Right atrium auricular region (tissue), 2 donors: Measurements from ENCODE around the gene MLLT1. TPM values are rescaled to one million over a fixed set of nuclear protein-coding genes. Genes with fewer than 3 reads are reported as not detected.

Experiments used
- DNase-seq: peaks from one replicate; pipeline ENCODE4 v3.0.0-alpha.2; 2019; ENCODE audit warnings: low spot score
- H3K27ac ChIP-seq, 2 donors: fragments of 200-600 bp; sonication (generic); 1 replicate in 1 of 2; 2 replicates in 1 of 2; pipeline ENCODE4 v1.5.1; 2016 to 2019
- H3K27me3 ChIP-seq, 2 donors: fragments of 200-600 bp; sonication (generic); one replicate each; pipeline versions ENCODE4 v1.5.1 to v1.6.0; 2017 to 2019
- H3K36me3 ChIP-seq: fragments of 200-600 bp; sonication (generic); one replicate; pipeline ENCODE4 v1.5.1; 2016
- H3K4me1 ChIP-seq, 2 donors: fragments of 200-600 bp; sonication (generic); one replicate each; pipeline versions ENCODE4 v1.5.1 to v1.6.0; 2017 to 2019
- H3K4me3 ChIP-seq, 2 donors: fragments of 200-600 bp; sonication (generic); 1 replicate in 1 of 2; 2 replicates in 1 of 2; pipeline ENCODE4 v1.5.1; 2017 to 2019; ENCODE audit warnings: mild to moderate bottlenecking in 1 of 2, moderate library complexity in 1 of 2
- H3K9me3 ChIP-seq, 2 donors: fragments of 200-600 bp; sonication (generic); one replicate each; pipeline ENCODE4 v1.5.1; 2019
- total RNA-seq, 2 donors: library from RNA; depleted of rRNA; stranded (reverse); fragments of >200 nt; gene quantifications; one replicate each; pipeline ENCODE4 v1.1.0, GENCODE V29; 2016
- TF ChIP-seq, protein P1 (sequence below), 2 donors: fragments of 200-600 bp; sonication (generic); IDR thresholded peaks; one replicate each; pipeline ENCODE4 v1.5.1; 2019; ENCODE audit warnings: antibody characterized with exemption in 2 of 2

The MLLT1 gene
- total RNA-seq, 2 donors from 2014 or later: 21.2 to 36.9 TPM

DNA sequence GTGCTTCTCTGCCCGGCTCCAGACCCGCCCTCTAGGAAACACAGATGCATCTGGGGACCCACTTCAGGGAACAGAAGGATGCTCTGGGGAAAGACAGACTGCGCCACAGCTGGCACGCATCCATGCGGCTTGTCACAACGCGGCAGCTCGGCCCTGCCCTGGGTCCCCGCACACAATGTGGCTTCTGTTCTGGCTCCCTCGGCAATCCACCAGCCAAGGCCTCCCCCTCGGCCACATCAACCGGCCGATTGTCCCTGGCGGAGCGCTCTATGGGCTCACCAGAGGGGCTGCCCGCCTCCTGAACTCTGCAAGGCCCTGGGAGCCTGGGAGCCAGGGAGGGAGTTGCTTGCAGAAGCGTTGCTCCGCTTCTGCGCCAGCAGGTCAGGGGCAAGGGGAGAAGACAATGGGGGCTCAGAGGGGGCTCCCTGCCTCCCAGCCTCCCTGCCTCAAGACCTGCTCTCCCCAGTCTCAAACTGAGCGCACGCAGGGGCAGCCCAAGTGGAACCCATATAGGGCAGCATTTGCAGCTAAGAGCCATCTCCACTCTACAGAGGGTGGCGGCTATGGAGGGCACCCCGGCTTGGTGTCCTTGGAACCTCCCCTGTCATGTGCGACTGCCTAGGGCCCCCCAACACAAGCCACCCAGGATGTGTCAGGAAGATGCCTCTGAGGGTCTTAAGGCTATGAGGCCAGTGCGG lies 37.9 kb downstream of the MLLT1 start:
- TF ChIP-seq, protein P1, sequence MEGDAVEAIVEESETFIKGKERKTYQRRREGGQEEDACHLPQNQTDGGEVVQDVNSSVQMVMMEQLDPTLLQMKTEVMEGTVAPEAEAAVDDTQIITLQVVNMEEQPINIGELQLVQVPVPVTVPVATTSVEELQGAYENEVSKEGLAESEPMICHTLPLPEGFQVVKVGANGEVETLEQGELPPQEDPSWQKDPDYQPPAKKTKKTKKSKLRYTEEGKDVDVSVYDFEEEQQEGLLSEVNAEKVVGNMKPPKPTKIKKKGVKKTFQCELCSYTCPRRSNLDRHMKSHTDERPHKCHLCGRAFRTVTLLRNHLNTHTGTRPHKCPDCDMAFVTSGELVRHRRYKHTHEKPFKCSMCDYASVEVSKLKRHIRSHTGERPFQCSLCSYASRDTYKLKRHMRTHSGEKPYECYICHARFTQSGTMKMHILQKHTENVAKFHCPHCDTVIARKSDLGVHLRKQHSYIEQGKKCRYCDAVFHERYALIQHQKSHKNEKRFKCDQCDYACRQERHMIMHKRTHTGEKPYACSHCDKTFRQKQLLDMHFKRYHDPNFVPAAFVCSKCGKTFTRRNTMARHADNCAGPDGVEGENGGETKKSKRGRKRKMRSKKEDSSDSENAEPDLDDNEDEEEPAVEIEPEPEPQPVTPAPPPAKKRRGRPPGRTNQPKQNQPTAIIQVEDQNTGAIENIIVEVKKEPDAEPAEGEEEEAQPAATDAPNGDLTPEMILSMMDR (IDR thresholded peaks at IDR 0.05): no peak
- no peak for DNase-seq
- Histone ChIP-seq H3K27me3 (no peaks in the 10 kb centered on the region), H3K9me3 (no peaks in the 10 kb centered on the region), H3K4me1 (peaks cover 0 to 68% of the 10 kb centered on the region in 2 donors), H3K36me3 (no peaks in the 10 kb centered on the region), H3K27ac (no peak overlapping the region), H3K4me3 (no peak overlapping the region)

DNA sequence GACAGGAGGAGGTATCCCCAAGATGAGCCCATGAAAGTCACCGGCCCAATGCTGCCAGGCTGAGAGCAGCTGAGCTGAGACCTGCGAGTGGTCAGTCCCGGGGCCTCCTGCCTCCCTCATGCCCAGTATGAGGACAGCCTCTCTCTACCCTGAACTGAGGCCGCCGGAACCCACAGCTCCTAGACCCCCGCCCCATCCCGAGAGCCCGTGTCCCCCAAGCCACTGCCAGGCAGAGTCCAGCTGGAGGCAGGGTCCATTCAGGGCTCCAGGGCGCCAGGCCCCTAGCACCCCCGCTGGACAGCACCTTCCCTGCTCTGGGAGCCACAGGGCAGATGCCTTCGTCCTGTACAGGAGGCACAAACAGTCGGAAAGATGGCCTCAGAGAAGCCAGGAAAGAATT lies 38.7 kb downstream of the MLLT1 start:
- Histone ChIP-seq H3K27ac (no peak overlapping the region), H3K36me3 (no peaks in the 10 kb centered on the region), H3K4me1 (peaks cover 0 to 76% of the 10 kb centered on the region in 2 donors), H3K9me3 (no peaks in the 10 kb centered on the region), H3K27me3 (no peaks in the 10 kb centered on the region), H3K4me3 (no peak overlapping the region)
- DNase-seq: no peak
- TF ChIP-seq, protein P1 (IDR thresholded peaks at IDR 0.05): no peak

DNA sequence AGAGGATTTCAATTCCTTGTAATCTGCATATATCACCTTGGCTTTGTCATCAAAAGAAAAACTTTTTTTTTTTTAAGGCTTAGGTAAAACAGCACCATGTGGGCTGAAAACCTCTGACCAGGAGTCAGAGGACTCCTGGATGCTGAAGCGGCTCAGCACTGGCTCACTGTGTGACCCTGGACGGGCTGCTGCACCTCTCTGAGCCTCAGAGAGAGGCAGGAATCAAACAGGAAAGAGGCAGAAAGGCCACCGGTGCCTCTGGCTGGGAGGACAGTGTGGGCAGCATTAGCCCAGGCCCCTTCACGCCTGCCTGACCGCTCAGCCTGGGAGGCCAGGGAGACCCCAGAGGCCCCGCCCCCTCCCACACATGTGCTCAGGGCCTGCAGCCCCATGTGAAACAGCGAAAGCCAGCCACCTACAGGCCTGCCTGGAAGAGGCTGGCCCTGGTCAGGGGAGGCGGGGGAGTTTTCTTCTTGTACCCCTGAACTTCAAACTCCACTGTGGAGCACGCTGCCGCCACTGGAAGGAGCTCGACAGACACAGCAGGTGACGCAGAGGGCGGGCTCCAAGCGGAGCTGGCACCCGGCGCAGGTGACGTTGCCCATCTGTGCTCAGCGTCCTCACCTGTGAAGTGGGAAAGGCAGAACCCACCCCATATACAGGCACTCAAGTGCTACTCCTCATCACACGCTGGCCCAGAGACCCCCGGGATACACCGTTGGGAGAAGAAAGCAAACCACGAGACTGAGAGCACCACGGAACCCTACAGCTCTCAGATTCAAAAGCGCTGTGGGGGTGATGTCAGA lies 39.7 kb downstream of the MLLT1 start:
- Histone ChIP-seq H3K9me3 (no peaks in the 10 kb centered on the region), H3K27ac (peak overlapping the region; percentile 79 to 82), H3K27me3 (no peaks in the 10 kb centered on the region), H3K4me1 (peaks cover 0 to 85% of the 10 kb centered on the region in 2 donors), H3K4me3 (no peak overlapping the region), H3K36me3 (no peaks in the 10 kb centered on the region)
- TF ChIP-seq, protein P1 (IDR thresholded peaks at IDR 0.05): no peak
- no peak for DNase-seq

DNA sequence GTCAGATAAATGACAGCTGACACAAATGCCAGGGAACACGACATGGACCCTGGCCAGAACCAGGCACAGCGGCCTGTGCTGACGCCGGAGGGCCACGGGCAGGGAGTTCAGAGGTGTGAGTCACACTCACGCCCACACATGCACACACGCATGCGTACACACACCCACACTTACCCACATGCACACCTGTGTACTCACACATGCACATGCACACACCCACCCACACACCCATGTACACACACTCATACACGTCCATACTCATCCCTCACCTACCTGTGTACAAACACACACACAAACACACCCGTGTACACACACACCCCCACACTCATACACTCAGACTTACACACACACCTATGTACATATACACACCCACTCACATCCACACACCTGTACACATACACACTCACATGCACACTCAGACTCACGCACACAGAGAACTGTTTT lies 40.4 kb downstream of the MLLT1 start:
- peaks cover 0 to 92% of the 10 kb centered on the region in 2 donors for H3K4me1 ChIP-seq
- no peaks in the 10 kb centered on the region for H3K9me3 ChIP-seq
- no peak overlapping the region for H3K4me3 ChIP-seq
- no peak for DNase-seq
- H3K27ac ChIP-seq: peak overlapping the region; percentile 79 to 82
- no peaks in the 10 kb centered on the region for H3K27me3 ChIP-seq
- no peaks in the 10 kb centered on the region for H3K36me3 ChIP-seq
- TF ChIP-seq, protein P1 (IDR thresholded peaks at IDR 0.05): no peak

DNA sequence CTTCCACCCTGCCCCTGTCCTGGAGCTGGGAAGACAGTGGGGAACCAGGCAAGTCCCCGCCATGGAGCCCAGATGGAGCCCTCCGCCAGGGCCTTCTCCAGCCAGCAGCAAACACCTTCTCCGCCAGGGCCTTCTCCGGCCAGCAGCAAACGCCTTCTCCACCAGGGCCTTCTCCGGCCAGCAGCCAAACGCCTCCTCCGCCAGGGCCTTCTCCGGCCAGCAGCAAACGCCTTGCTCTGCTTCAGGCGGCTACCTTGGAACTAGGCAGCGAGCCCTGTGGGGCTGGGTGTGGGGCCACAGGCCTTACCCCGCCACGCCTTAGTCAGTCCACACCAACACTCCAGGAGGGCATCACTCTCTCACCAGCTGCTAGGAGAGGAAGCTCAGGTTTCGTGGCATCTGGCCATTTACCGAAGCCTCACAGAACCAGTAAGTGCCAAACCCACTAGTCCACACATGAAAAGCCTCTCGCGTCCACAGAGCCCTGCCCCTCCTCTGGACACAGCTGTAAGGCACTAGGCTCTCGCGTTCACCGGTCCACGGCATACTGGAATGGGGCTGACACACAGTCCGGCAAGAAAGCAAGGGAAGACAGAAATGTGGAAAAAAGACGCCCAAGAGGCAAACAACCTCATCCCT lies 41.0 kb downstream of the MLLT1 start:
- Histone ChIP-seq H3K27me3 (no peaks in the 10 kb centered on the region), H3K9me3 (no peaks in the 10 kb centered on the region), H3K27ac (peak overlapping the region; percentile 79 to 82), H3K4me1 (peaks cover 0 to 98% of the 10 kb centered on the region in 2 donors), H3K36me3 (no peaks in the 10 kb centered on the region), H3K4me3 (peak overlapping the region in 1 of 2 donors; percentile 12)
- DNase-seq: no peak
- TF ChIP-seq, protein P1 (IDR thresholded peaks at IDR 0.05): no peak
